HepG2 (cell line): ENCODE data around the gene SAE1. TPM values are rescaled to one million over a fixed set of nuclear protein-coding genes. Genes with fewer than 3 reads are reported as not detected.

Source experiments
- ARNTL ChIP-seq: sonication (generic); formaldehyde crosslinking; IDR thresholded peaks from 2 replicates; pipeline ENCODE4 v1.4.0; 2020; ENCODE audit warnings: mild to moderate bottlenecking, missing genetic modification reagents
- DNMT3B ChIP-seq: conservative IDR thresholded peaks from 2 replicates; pipeline ENCODE4 v1.6.1; 2016; ENCODE audit warnings: missing biosample characterization, control low read depth
- MED1 ChIP-seq: sonication (generic); formaldehyde crosslinking; IDR thresholded peaks from 2 replicates; pipeline ENCODE4 v1.4.0; 2020; ENCODE audit warnings: missing genetic modification reagents
- MLLT10 ChIP-seq: sonication (generic); formaldehyde crosslinking; IDR thresholded peaks from 2 replicates; pipeline ENCODE4 v1.4.0; 2020; ENCODE audit warnings: missing genetic modification reagents
- PTBP1 ChIP-seq: fragments of 200-400 bp; formaldehyde crosslinking; IDR thresholded peaks from 2 replicates; pipeline ENCODE4 v1.6.1; 2018; ENCODE audit warnings: low read length, low read depth; ENCODE audit not compliant: poor library complexity, severe bottlenecking
- RFXAP ChIP-seq: sonication (generic); formaldehyde crosslinking; IDR thresholded peaks from 2 replicates; pipeline ENCODE4 v1.4.0; 2020; ENCODE audit warnings: missing genetic modification reagents, borderline replicate concordance
- ZNF274 ChIP-seq: sonication (generic); formaldehyde crosslinking; IDR thresholded peaks from 2 replicates; pipeline ENCODE4 v1.5.1; 2020; ENCODE audit warnings: mild to moderate bottlenecking, missing genetic modification reagents
- polyA plus RNA-seq, 8 experiments: library from polyadenylated mRNA; depleted of rRNA in 3 of 8; stranded (reverse) in 7 of 8; unstranded in 1 of 8; fragments of >200 nt; fragmentation: Illumina TruSeq in 4 of 8; extraction: Trizol in 4 of 8; gene quantifications; 2 replicates each; pipeline versions ENCODE4 v1.2.1 to v1.2.3, GENCODE V29; 2011 to 2016; ENCODE audit warnings: low read depth in 4 of 8, missing spikeins in 1 of 8, mixed read lengths in 1 of 8; ENCODE audit not compliant: insufficient read depth in 1 of 8
- total RNA-seq, 5 experiments: library from RNA; depleted of rRNA; stranded (reverse); fragments of >200 nt; fragmentation: Illumina TruSeq; extraction: Trizol; gene quantifications; 2 replicates each; pipeline ENCODE4 v1.2.3, GENCODE V29; 2016; ENCODE audit warnings: low read depth in 1 of 5
- TF ChIP-seq, protein P1 (sequence below): IDR thresholded peaks from 2 replicates; pipeline ENCODE4 v1.6.1; 2016; ENCODE audit warnings: low read depth, missing genetic modification reagents, missing compliant biosample characterization
- TF ChIP-seq, protein P2 (sequence below): sonication (generic); formaldehyde crosslinking; IDR thresholded peaks from 2 replicates; pipeline ENCODE4 v1.5.1; 2020; ENCODE audit warnings: mild to moderate bottlenecking, moderate library complexity, missing genetic modification reagents
- TF ChIP-seq, protein P3 (sequence below): fragments of 450-650 bp; IDR thresholded peaks from 2 replicates; pipeline ENCODE4 v1.6.1; 2016
- TF ChIP-seq, protein P4 (sequence below): sonication (generic); formaldehyde crosslinking; IDR thresholded peaks from 2 replicates; pipeline ENCODE4 v1.5.1; 2020; ENCODE audit warnings: mild to moderate bottlenecking, missing genetic modification reagents, borderline replicate concordance
- TF ChIP-seq, protein P5 (sequence below): sonication (generic); formaldehyde crosslinking; IDR thresholded peaks from 2 replicates; pipeline ENCODE4 v1.5.1; 2020; ENCODE audit warnings: mild to moderate bottlenecking, missing genetic modification reagents, borderline replicate concordance

The SAE1 gene
- total and polyA plus RNA-seq, 2 of the 13 experiments (the other 11 are each of a cell fraction or from before 2014, with no cell fraction given) = 87.6 to 197 TPM

DNA sequence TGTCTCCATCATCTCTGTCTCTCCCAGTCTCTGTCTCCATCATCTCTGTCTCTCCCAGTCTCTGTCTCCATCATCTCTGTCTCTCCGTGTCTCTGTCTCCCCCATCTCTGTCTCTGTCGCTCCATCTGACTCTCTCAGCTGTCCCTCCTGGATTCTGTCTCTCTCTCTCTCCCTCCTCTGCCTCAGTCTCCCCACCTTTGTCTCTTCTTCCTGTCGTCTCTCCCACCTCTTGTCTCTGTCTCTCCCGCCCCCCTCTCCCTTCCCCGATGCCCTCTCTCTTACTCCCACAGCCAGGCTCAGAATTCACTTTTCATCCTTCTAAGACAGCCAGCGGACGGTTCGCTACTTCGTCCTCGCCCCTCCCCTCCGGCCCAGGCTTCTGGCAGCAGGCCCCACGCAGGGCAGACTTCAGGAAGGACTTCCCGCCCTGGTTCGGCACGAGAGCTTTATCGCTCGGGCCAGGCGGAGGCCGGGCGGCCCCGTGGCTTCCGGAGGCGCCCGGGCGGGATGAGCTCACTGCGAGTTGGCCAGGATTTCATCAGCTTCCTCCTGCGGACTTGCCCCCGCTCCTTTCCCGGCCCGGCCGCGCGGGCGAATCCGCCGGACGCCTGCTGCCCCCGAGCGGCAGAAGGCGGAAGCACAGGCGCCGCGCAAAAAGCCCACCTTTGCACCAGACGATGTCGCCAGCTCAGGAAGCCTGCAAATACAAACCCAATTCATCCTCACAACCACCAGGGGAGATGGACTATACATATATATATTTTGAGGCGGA is 113.3 kb downstream of the SAE1 start (continued):
- TF ChIP-seq, protein P1, sequence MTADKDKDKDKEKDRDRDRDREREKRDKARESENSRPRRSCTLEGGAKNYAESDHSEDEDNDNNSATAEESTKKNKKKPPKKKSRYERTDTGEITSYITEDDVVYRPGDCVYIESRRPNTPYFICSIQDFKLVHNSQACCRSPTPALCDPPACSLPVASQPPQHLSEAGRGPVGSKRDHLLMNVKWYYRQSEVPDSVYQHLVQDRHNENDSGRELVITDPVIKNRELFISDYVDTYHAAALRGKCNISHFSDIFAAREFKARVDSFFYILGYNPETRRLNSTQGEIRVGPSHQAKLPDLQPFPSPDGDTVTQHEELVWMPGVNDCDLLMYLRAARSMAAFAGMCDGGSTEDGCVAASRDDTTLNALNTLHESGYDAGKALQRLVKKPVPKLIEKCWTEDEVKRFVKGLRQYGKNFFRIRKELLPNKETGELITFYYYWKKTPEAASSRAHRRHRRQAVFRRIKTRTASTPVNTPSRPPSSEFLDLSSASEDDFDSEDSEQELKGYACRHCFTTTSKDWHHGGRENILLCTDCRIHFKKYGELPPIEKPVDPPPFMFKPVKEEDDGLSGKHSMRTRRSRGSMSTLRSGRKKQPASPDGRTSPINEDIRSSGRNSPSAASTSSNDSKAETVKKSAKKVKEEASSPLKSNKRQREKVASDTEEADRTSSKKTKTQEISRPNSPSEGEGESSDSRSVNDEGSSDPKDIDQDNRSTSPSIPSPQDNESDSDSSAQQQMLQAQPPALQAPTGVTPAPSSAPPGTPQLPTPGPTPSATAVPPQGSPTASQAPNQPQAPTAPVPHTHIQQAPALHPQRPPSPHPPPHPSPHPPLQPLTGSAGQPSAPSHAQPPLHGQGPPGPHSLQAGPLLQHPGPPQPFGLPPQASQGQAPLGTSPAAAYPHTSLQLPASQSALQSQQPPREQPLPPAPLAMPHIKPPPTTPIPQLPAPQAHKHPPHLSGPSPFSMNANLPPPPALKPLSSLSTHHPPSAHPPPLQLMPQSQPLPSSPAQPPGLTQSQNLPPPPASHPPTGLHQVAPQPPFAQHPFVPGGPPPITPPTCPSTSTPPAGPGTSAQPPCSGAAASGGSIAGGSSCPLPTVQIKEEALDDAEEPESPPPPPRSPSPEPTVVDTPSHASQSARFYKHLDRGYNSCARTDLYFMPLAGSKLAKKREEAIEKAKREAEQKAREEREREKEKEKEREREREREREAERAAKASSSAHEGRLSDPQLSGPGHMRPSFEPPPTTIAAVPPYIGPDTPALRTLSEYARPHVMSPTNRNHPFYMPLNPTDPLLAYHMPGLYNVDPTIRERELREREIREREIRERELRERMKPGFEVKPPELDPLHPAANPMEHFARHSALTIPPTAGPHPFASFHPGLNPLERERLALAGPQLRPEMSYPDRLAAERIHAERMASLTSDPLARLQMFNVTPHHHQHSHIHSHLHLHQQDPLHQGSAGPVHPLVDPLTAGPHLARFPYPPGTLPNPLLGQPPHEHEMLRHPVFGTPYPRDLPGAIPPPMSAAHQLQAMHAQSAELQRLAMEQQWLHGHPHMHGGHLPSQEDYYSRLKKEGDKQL (CRISPR knock-in tag) = no peak
- TF ChIP-seq, protein P2, sequence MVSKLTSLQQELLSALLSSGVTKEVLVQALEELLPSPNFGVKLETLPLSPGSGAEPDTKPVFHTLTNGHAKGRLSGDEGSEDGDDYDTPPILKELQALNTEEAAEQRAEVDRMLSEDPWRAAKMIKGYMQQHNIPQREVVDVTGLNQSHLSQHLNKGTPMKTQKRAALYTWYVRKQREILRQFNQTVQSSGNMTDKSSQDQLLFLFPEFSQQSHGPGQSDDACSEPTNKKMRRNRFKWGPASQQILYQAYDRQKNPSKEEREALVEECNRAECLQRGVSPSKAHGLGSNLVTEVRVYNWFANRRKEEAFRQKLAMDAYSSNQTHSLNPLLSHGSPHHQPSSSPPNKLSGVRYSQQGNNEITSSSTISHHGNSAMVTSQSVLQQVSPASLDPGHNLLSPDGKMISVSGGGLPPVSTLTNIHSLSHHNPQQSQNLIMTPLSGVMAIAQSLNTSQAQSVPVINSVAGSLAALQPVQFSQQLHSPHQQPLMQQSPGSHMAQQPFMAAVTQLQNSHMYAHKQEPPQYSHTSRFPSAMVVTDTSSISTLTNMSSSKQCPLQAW (CRISPR knock-in tag) = peak; percentile 87
- peak; percentile 61; the same call in 1 of the 2 replicates for TF ChIP-seq ZNF274 (CRISPR knock-in tag)
- no peak for TF ChIP-seq MLLT10 (CRISPR knock-in tag)
- TF ChIP-seq, protein P3, sequence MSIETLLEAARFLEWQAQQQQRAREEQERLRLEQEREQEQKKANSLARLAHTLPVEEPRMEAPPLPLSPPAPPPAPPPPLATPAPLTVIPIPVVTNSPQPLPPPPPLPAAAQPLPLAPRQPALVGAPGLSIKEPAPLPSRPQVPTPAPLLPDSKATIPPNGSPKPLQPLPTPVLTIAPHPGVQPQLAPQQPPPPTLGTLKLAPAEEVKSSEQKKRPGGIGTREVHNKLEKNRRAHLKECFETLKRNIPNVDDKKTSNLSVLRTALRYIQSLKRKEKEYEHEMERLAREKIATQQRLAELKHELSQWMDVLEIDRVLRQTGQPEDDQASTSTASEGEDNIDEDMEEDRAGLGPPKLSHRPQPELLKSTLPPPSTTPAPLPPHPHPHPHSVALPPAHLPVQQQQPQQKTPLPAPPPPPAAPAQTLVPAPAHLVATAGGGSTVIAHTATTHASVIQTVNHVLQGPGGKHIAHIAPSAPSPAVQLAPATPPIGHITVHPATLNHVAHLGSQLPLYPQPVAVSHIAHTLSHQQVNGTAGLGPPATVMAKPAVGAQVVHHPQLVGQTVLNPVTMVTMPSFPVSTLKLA = no peak
- TF ChIP-seq PTBP1 = peak; percentile 99
- TF ChIP-seq RFXAP (CRISPR knock-in tag) = peak; percentile 66
- peak; percentile 67; the same call in 1 of the 2 replicates for TF ChIP-seq DNMT3B (CRISPR knock-in tag)
- TF ChIP-seq, protein P4, sequence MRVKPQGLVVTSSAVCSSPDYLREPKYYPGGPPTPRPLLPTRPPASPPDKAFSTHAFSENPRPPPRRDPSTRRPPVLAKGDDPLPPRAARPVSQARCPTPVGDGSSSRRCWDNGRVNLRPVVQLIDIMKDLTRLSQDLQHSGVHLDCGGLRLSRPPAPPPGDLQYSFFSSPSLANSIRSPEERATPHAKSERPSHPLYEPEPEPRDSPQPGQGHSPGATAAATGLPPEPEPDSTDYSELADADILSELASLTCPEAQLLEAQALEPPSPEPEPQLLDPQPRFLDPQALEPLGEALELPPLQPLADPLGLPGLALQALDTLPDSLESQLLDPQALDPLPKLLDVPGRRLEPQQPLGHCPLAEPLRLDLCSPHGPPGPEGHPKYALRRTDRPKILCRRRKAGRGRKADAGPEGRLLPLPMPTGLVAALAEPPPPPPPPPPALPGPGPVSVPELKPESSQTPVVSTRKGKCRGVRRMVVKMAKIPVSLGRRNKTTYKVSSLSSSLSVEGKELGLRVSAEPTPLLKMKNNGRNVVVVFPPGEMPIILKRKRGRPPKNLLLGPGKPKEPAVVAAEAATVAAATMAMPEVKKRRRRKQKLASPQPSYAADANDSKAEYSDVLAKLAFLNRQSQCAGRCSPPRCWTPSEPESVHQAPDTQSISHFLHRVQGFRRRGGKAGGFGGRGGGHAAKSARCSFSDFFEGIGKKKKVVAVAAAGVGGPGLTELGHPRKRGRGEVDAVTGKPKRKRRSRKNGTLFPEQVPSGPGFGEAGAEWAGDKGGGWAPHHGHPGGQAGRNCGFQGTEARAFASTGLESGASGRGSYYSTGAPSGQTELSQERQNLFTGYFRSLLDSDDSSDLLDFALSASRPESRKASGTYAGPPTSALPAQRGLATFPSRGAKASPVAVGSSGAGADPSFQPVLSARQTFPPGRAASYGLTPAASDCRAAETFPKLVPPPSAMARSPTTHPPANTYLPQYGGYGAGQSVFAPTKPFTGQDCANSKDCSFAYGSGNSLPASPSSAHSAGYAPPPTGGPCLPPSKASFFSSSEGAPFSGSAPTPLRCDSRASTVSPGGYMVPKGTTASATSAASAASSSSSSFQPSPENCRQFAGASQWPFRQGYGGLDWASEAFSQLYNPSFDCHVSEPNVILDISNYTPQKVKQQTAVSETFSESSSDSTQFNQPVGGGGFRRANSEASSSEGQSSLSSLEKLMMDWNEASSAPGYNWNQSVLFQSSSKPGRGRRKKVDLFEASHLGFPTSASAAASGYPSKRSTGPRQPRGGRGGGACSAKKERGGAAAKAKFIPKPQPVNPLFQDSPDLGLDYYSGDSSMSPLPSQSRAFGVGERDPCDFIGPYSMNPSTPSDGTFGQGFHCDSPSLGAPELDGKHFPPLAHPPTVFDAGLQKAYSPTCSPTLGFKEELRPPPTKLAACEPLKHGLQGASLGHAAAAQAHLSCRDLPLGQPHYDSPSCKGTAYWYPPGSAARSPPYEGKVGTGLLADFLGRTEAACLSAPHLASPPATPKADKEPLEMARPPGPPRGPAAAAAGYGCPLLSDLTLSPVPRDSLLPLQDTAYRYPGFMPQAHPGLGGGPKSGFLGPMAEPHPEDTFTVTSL (CRISPR knock-in tag) = no peak; the same call in 1 of the 2 replicates
- peak; percentile 94 for TF ChIP-seq MED1 (CRISPR knock-in tag)
- TF ChIP-seq, protein P5, sequence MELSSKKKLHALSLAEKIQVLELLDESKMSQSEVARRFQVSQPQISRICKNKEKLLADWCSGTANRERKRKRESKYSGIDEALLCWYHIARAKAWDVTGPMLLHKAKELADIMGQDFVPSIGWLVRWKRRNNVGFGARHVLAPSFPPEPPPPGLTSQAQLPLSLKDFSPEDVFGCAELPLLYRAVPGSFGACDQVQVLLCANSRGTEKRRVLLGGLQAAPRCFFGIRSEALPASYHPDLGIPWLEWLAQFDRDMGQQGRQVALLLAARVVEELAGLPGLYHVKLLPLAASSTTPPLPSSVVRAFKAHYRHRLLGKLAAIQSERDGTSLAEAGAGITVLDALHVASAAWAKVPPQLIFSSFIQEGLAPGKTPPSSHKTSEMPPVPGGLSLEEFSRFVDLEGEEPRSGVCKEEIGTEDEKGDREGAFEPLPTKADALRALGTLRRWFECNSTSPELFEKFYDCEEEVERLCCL = 0 out of 2 replicates have a peak, but pooled peaks have one; percentile 59
- TF ChIP-seq ARNTL (CRISPR knock-in tag) = no peak
